ENCODE measurements around the gene PRDM7.
"Not testable (repeated sequence)": the region's sequence is repeated elsewhere in the genome, so short reads cannot be mapped to it uniquely, and the experiment has no call there.

Gene PRDM7

DNA sequence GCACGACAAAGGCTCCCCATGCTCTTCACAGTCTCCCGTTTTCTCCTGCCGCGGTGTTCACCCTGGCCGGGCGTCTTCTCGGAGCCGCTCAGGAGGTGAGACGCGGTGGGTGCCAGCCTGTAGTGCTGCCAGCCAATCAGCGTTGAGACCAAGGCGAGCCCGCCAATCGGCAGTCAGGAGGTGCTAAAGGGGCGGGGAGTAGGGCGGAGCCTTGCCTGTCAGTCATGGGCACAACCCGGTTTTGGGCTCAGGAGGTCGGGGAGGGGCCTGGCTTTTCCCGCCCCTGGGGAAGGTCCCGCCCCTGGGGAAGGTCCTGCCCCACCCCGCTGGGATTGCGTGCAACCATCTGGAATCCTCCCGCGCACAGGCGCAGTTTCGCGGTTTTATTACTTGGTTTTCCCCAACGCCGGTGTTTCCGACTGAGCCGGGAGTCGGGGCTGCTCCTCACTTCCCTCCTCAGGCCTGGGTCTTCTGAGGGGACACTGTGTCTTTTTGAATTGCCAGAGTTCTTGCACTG lies at the start of gene PRDM7:
Gene PRDM7, minus strand, starts transcription at position 92 of the 517 bp plus-strand sequence. CDS start 1,421 bp downstream, outside the sequence.
- TF ChIP-seq, protein P1, sequence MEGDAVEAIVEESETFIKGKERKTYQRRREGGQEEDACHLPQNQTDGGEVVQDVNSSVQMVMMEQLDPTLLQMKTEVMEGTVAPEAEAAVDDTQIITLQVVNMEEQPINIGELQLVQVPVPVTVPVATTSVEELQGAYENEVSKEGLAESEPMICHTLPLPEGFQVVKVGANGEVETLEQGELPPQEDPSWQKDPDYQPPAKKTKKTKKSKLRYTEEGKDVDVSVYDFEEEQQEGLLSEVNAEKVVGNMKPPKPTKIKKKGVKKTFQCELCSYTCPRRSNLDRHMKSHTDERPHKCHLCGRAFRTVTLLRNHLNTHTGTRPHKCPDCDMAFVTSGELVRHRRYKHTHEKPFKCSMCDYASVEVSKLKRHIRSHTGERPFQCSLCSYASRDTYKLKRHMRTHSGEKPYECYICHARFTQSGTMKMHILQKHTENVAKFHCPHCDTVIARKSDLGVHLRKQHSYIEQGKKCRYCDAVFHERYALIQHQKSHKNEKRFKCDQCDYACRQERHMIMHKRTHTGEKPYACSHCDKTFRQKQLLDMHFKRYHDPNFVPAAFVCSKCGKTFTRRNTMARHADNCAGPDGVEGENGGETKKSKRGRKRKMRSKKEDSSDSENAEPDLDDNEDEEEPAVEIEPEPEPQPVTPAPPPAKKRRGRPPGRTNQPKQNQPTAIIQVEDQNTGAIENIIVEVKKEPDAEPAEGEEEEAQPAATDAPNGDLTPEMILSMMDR (conservative IDR thresholded peaks at IDR 0.05; ENCODE audit: low read length), result no peak
- H3K4me3 ChIP-seq (ENCODE audit: low read length), result peak within 1 kb of the TSS; percentile 55
- DNase-seq (ENCODE audit: low read depth), result peak; percentile 93

DNA sequence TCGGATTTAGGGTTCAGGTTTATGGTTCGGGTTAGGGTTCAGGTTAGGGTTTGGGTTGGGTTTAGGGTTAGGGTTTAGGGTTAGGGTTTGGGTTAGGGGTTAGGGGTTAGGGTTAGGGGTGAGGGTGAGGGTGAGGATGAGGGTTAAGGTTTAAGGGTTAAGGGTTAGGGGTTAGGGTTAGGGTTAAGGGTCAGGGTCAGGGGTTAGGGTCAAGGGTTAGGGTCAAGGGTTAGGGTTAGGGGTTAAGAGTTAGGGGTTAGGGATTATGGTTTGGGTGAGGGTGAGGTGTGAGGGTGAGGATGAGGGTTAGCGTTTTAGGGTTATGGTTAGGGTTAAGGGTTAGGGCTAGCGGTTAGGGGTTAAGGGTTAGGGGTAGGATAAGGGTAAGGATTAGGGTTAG lies 44.7 kb upstream of the PRDM7 start:
- DNase-seq (ENCODE audit: low read depth); H3K4me3 ChIP-seq (ENCODE audit: low read length): not testable (repeated sequence)

- DNase-seq (ENCODE audit: low read depth); H3K4me3 ChIP-seq (ENCODE audit: low read length): not testable (repeated sequence)
Measured at GRCh38 chr16:90107617-90108016, 30.5 kb upstream of the PRDM7 start.

DNA sequence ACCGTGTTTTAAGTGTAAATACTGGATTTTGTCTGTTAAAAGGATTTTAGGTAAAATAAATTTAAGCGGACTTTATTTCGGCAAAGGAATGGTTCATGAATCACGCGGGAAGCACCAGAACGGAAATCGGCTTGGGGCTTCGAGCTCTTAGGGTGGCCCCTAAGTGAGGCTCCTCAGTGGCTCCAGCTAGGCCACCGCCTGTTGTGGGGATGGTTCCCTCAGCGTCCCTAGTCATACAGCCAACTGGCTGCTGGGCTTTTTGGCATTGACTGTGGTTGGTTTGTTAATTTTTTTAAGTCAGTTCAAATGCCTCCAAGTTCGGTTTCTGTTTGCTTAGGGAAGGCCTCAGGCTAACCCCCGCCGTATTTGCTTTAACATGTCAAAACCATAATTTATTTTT lies 29.9 kb upstream of the PRDM7 start:
- not testable (repeated sequence) for DNase-seq (ENCODE audit: low read depth); H3K4me3 ChIP-seq (ENCODE audit: low read length)

DNA sequence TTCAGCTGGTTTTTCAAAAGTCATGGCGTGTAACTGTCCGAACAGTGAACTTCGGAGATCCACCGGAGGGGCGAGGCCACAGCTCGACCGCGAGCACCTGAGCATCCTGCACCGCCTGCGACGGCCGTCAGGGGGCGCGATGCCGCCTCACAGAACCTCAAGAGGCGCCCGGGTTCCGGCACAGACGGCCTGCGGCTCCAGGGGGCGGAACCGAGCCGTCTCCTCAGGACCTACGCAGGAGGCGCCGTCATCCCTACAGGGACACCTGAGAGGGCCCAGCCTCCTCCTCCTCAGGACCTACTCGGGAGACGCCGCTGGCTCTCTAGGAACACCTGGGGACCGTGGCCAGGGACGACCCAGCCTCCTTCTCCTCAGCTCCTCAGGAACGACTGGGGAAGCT lies 29.1 kb upstream of the PRDM7 start:
- not testable (repeated sequence) for H3K4me3 ChIP-seq (ENCODE audit: low read length); DNase-seq (ENCODE audit: low read depth)

GRCh38 chr16:90104725-90105124 lies 27.6 kb upstream of the PRDM7 start:
- DNase-seq (ENCODE audit: low read depth); H3K4me3 ChIP-seq (ENCODE audit: low read length): not testable (repeated sequence)

DNA sequence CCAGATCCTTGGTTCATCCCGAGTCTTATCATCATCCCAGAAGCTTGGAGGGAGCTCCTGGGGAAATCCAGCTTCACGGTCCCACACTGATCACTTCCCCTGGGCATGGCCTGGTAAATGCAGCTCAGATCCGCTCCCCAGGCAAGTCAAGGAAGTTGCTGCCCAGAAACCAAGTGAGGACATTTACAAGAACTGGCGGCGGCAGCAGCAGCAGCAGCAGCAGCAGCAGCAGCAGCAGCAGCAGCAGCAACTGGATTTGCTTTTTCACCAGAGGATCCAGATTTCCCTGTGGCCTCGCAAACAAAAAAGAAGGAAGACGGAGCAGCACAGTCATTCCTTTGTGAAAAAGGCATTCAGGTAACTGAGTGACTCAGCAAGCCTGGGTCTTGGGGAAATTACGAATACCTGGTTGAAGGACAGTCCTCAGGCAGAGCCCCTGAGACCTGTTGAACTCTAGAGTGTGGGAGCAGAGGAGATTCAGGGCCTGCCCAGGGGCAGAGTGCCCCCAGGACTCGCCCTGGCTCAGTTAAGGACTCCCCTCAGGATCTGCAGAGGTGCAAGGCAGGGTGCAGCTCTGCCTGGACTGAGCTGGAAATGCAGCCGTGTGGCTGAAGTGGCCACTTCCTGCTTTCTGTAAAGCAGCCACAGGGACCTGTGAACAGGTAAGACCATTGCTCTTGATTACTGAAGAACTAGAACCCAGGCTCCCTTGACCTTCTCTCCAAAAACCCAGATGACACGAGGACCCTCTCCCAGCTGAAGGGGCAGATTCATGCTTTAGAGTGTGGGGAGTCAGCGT lies 25.2 kb upstream of the PRDM7 start:
- H3K4me3 ChIP-seq (ENCODE audit: low read length); DNase-seq (ENCODE audit: low read depth): not testable (repeated sequence)

- not testable (repeated sequence) for DNase-seq (ENCODE audit: low read depth); H3K4me3 ChIP-seq (ENCODE audit: low read length)
Measured at GRCh38 chr16:90101332-90101731, 24.2 kb upstream of the PRDM7 start.

- DNase-seq (ENCODE audit: low read depth); H3K4me3 ChIP-seq (ENCODE audit: low read length): not testable (repeated sequence)
Measured at GRCh38 chr16:90100790-90101189, 23.7 kb upstream of the PRDM7 start.

- DNase-seq (ENCODE audit: low read depth), result not testable (repeated sequence)
Measured at GRCh38 chr16:90100229-90100628, 23.1 kb upstream of the PRDM7 start.

DNA sequence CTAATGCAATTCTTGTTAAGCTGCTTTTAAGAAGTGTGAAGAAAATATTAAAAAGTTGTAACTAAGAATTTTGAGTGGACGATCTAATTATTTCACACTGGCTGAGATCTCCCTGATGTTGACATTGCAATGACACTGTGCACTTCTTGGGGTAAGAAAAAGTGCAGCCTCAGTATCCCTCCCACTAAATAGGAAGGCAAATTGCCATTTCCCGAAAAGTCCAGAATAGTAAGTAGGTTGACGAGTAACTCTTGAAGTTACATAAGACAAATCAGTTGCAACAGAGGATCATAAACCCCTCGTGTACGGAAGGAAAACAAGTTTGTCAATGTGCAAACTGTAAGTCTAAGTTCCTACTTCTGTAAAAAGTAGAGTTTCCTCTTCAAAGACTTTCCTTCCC lies 21.8 kb upstream of the PRDM7 start:
- DNase-seq (ENCODE audit: low read depth), result not testable (repeated sequence)

More at GRCh38 chr16:90100229-90100628, 23.1 kb upstream of the PRDM7 start:
- H3K4me3 ChIP-seq (ENCODE audit: low read length), result not testable (repeated sequence)

DNA sequence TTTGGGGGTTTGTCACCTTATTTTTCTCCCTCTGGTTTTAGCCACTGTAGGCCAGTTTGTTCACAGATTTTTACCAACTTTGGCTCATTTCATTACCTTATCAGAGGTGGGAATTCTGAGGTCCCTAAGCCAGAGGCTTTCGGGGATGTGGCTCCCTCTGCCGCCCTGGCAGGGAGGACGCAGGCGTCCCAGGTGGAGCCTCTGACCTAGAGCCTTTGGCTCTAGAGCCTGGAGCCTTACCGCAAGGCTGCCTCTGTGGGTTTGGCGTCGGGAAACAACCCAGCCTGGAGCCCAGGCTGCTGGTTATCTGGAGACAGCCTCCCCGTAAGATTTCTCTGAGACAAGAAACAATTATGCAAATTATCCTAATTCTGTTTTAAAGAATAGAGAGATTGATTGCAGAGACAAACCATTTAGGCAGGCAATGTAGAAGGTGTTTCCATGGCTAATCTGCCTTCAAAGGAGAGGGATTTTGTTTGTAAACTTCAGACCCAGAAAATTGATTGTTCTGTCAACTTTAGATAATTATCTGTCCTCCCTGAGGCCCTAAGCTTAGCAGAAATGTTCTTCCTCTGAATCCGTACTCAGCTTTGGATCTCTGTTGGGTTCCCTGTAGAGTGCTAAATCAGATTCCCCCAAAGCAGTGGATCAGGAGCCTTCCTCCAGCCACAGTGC lies 20.0 kb upstream of the PRDM7 start:
- not testable (repeated sequence) for DNase-seq (ENCODE audit: low read depth); H3K4me3 ChIP-seq (ENCODE audit: low read length)

More for the DNA sequence above, 21.8 kb upstream of the PRDM7 start:
- not testable (repeated sequence) for H3K4me3 ChIP-seq (ENCODE audit: low read length)

DNA sequence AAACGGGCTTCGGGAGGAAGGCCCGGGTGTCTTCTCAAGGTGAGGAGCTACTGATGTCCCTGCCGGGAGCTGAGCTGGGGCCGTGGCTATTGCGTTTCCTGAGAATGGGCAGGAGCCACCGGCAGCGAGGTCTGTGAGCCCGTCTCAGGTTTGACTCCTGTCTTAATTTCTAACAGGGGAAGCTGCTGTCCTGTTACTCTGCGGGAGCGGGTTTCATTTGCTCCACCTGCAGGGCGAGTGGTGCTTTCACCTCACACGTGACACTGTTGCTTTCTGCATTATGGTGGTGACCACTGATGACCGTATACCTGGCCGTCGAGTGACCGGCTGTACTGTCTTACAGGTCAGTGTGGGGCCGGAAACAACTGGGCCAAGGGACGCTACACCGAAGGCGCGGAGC lies 17.7 kb upstream of the PRDM7 start:
- not testable (repeated sequence) for H3K4me3 ChIP-seq (ENCODE audit: low read length); DNase-seq (ENCODE audit: low read depth)

GRCh38 chr16:90094296-90094695 lies 17.2 kb upstream of the PRDM7 start:
- not testable (repeated sequence) for DNase-seq (ENCODE audit: low read depth); H3K4me3 ChIP-seq (ENCODE audit: low read length)

GRCh38 chr16:90093799-90094198 lies 16.7 kb upstream of the PRDM7 start:
- not testable (repeated sequence) for DNase-seq (ENCODE audit: low read depth); H3K4me3 ChIP-seq (ENCODE audit: low read length)

- not testable (repeated sequence) for DNase-seq (ENCODE audit: low read depth); H3K4me3 ChIP-seq (ENCODE audit: low read length)
Measured at GRCh38 chr16:90092781-90093180, 15.7 kb upstream of the PRDM7 start.
